PFSK-1 (cell line): ENCODE results near the gene LRFN4.

Experiments
- FOXP2 ChIP-seq: optimal IDR thresholded peaks from 2 replicates; pipeline ENCODE3; 2011; ENCODE audit warnings: borderline replicate concordance, control low read depth, inconsistent platforms; ENCODE audit not compliant: insufficient read depth; ENCODE audit errors: extremely low read length, extremely low read depth
- POLR2AphosphoS5 ChIP-seq: IDR thresholded peaks from 2 replicates; pipeline ENCODE4 v1.6.1; 2012; ENCODE audit warnings: low read depth, mild to moderate bottlenecking, control low read depth, low read length, moderate library complexity
- REST ChIP-seq, 2 experiments: IDR thresholded peaks; 2 replicates each; pipeline versions ENCODE4 v1.6.1 to v1.8.0; 2011 to 2012; ENCODE audit warnings: low read depth in 2 of 2, low read length in 2 of 2, control low read depth in 1 of 2, inconsistent platforms in 1 of 2, mild to moderate bottlenecking in 1 of 2, moderate library complexity in 1 of 2; ENCODE audit not compliant: insufficient read depth in 1 of 2
- SIN3A ChIP-seq: IDR thresholded peaks from 2 replicates; pipeline ENCODE4 v1.6.1; 2012; ENCODE audit warnings: mild to moderate bottlenecking, low read length, moderate library complexity, borderline replicate concordance; ENCODE audit not compliant: insufficient read depth
- TAF1 ChIP-seq: IDR thresholded peaks from 2 replicates; pipeline ENCODE4 v1.6.1; 2012; ENCODE audit warnings: low read length, control low read depth, borderline replicate concordance; ENCODE audit not compliant: insufficient read depth

Gene LRFN4

GRCh38 chr11:66818231-66818955 lies 38.5 kb upstream of the LRFN4 start:
- no peak for TF ChIP-seq TAF1

GRCh38 chr11:66820381-66820780 lies 36.5 kb upstream of the LRFN4 start:
- no peak for TF ChIP-seq SIN3A
- TF ChIP-seq REST (IDR thresholded peaks at IDR 0.05; ENCODE audit: insufficient read depth in 1 of 2, low read depth in 2 of 2, low read length in 2 of 2) = no peak
- TF ChIP-seq FOXP2 = no peak
- no peak for TF ChIP-seq TAF1
- no peak for TF ChIP-seq POLR2AphosphoS5

GRCh38 chr11:66820901-66821300 lies 36.0 kb upstream of the LRFN4 start:
- TF ChIP-seq SIN3A (no peak), TAF1 (no peak), POLR2AphosphoS5 (no peak), FOXP2 (no peak), REST (IDR thresholded peaks at IDR 0.05; ENCODE audit: insufficient read depth in 1 of 2, low read depth in 2 of 2, low read length in 2 of 2) (no peak)

- TF ChIP-seq POLR2AphosphoS5 (no peak), FOXP2 (no peak), TAF1 (no peak), SIN3A (no peak), REST (IDR thresholded peaks at IDR 0.05; ENCODE audit: insufficient read depth in 1 of 2, low read depth in 2 of 2, low read length in 2 of 2) (no peak)
These were observed 33.2 kb upstream of the LRFN4 start for GRCh38 chr11:66823700-66824099.

- TF ChIP-seq FOXP2 (no peak), POLR2AphosphoS5 (no peak), SIN3A (no peak), REST (IDR thresholded peaks at IDR 0.05; ENCODE audit: insufficient read depth in 1 of 2, low read depth in 2 of 2, low read length in 2 of 2) (no peak), TAF1 (no peak)
These were observed 22.4 kb upstream of the LRFN4 start for GRCh38 chr11:66834539-66834845.
